Psoas muscle (tissue), 8 donors: ENCODE results near the gene GALNT12. TPM values are rescaled to one million over a fixed set of nuclear protein-coding genes. Genes with fewer than 3 reads are reported as not detected.

ENCODE experiments used
- ATAC-seq, 4 donors: fragments of 200-7000 bp; cut with Tn5 transposase; one replicate each; pipeline ENCODE4 v1.9.1; 2020; ENCODE audit warnings: moderate library complexity in 3 of 4, mild to moderate bottlenecking in 2 of 4
- DNase-seq, 2 donors: peaks; one replicate each; pipeline ENCODE4 v3.0.0-alpha.2; 2020
- H3K27ac ChIP-seq: fragments of 200-600 bp; one replicate; pipeline ENCODE4 v1.8.0; 2022
- H3K27me3 ChIP-seq, 3 donors: fragments of 200-600 bp in 1 of 3; one replicate each; pipeline versions ENCODE4 v1.6.1 to v1.8.0; 2013 to 2022; ENCODE audit warnings: low read length in 2 of 3, mild to moderate bottlenecking in 2 of 3, moderate library complexity in 1 of 3; ENCODE audit not compliant: insufficient read depth in 3 of 3
- H3K36me3 ChIP-seq, 2 donors: fragments of 200-600 bp in 1 of 2; one replicate each; pipeline versions ENCODE4 v1.6.1 to v1.8.0; 2013 to 2022; ENCODE audit warnings: low read depth in 1 of 2, mild to moderate bottlenecking in 1 of 2, moderate library complexity in 1 of 2; ENCODE audit not compliant: insufficient read depth in 1 of 2
- H3K4me1 ChIP-seq: fragments of 200-600 bp; one replicate; pipeline ENCODE4 v1.8.0; 2022
- H3K4me3 ChIP-seq: fragments of 200-600 bp; one replicate; pipeline ENCODE4 v1.8.0; 2022; ENCODE audit warnings: mild to moderate bottlenecking
- H3K9me3 ChIP-seq: fragments of 200-600 bp; one replicate; pipeline ENCODE4 v1.8.0; 2022
- WGBS, 3 donors: extraction: QIAGEN DNeasy Blood & Tissue Kit; methylation state at CpG; one replicate each; pipeline versions ENCODE4 v1.1.6 to v1.1.7; 2013; 5-methylcytosine and 5-hydroxymethylcytosine counted together
- intact Hi-C, 2 donors: fragments of 100-400 bp; cut with DNase I; formaldehyde crosslinking; loops; one replicate each; pipeline versions ENCODE4 v1.11.0 to v1.14.2; 2022
- polyA plus RNA-seq, 3 donors: library from polyadenylated mRNA; stranded (reverse); fragments of 200-250 nt; gene quantifications; one replicate each; pipeline ENCODE4 v1.2.3, GENCODE V29; 2013
- total RNA-seq, 4 donors: library from RNA; stranded (reverse); fragmentation: NEBNext Ultra II Directional in 2 of 4; extraction: Animal tissue kit (Norgen Biotek cat#: 25700) in 2 of 4; gene quantifications; one replicate each; pipeline versions ENCODE4 v1.2.1 to v1.2.4, GENCODE V29; 2021 to 2023
- TF ChIP-seq, protein P1 (sequence below): fragments of 200-600 bp; IDR thresholded peaks from one replicate; pipeline ENCODE4 v1.8.0; 2022; ENCODE audit warnings: antibody characterized with exemption
- donor health status: healthy with polysubstance abuse.
- donor health status: DM: no; HTN: no; CAD: no; lungs with moderate emphysema.
- donor health status: Bipolar disorder and iron deficiency.
- donor health status: healthy.
- donor health status: DM: yes; HTN: yes; CAD: no.
- donor health status: DM: no; HTN: no; CAD: no.
- donor health status: DM: no; HTN: no; CAD: no.
- donor health status: DM: yes; HTN: yes; CAD: no.

The GALNT12 gene
- total and polyA plus RNA-seq, 7 donors = 0.12 to 0.32 (median 0.28) TPM; not detected in 1

DNA sequence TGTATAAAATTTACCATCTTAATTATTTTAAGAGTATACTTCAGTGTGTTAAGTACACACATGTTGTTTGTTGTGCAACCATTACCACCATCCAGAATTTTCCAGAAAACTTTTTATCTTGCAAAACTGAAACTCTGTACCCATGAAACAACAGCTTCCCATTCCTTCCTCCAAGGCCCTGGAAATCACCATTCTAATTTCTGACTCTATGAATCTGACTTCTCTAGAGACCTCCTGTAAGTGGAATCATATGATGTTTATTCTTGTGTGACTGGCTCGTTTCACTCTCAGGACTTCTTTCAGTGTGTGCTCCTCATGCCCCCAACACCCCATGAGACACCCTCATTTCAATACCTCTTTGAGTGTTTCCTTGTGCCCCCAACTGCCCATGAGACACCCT lies 75.8 kb downstream of the GALNT12 start:
- intact Hi-C loops = no loop called here
- TF ChIP-seq, protein P1, sequence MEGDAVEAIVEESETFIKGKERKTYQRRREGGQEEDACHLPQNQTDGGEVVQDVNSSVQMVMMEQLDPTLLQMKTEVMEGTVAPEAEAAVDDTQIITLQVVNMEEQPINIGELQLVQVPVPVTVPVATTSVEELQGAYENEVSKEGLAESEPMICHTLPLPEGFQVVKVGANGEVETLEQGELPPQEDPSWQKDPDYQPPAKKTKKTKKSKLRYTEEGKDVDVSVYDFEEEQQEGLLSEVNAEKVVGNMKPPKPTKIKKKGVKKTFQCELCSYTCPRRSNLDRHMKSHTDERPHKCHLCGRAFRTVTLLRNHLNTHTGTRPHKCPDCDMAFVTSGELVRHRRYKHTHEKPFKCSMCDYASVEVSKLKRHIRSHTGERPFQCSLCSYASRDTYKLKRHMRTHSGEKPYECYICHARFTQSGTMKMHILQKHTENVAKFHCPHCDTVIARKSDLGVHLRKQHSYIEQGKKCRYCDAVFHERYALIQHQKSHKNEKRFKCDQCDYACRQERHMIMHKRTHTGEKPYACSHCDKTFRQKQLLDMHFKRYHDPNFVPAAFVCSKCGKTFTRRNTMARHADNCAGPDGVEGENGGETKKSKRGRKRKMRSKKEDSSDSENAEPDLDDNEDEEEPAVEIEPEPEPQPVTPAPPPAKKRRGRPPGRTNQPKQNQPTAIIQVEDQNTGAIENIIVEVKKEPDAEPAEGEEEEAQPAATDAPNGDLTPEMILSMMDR = no peak
- DNase-seq = no peak
- Histone ChIP-seq H3K9me3 (no peaks in the 10 kb centered on the region), H3K27me3 (peaks cover 0 to 10% (median 2%) of the 10 kb centered on the region in 3 donors), H3K36me3 (no peaks in the 10 kb centered on the region), H3K27ac (no peak overlapping the region), H3K4me3 (no peak overlapping the region), H3K4me1 (peaks cover 8% of the 10 kb centered on the region)
- WGBS, 3 donors = 50 to 69% (median 55%) methylated on average over 1 of the region's 1 CpG
- no peak for ATAC-seq

GRCh38 chr9:98884849-98885248 lies 77.4 kb downstream of the GALNT12 start:
- no peak for ATAC-seq
- intact Hi-C loops = no loop called here
- TF ChIP-seq, protein P1 = no peak
- Histone ChIP-seq H3K4me1 (peaks cover 10% of the 10 kb centered on the region), H3K27ac (no peak overlapping the region), H3K27me3 (peaks cover 0 to 10% (median 2%) of the 10 kb centered on the region in 3 donors), H3K9me3 (no peaks in the 10 kb centered on the region), H3K36me3 (no peaks in the 10 kb centered on the region), H3K4me3 (no peak overlapping the region)
- no peak for DNase-seq
- WGBS, 3 donors = 72 to 84% (median 77%) methylated on average over 4 of the region's 4 CpGs

DNA sequence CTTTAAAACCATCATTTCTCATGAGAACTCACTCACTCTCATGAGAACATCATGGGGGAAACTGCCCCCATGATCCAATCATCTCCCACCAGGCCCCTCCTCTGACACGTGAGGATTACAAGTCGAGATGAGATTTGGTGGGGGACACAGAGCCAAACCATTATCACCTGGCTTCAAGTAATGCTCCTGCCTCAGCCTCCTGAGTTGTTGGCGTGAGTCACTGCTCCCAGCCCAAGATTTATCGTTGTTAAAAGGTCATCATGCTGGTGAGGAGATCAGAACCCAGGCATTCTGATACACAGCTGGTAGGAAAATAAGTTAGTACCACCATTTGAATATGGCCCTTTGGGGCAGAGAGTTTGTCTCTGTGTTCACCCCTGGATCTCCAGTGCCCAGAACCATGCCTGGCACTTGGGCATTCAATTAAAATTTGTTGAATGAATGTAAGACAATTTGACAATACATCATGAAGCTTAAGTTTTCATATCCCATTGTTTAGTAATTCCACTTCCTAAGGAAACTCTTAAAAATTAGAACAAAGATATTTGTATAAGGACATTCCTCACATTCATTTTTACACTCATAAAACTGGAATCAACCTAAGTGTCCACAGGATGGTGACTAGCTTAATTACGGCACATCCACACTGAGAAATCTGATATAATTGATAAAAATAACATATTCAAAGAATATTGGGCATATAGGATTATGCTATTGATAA lies 78.3 kb downstream of the GALNT12 start:
- Histone ChIP-seq H3K4me1 (peaks cover 10% of the 10 kb centered on the region), H3K36me3 (no peaks in the 10 kb centered on the region), H3K9me3 (no peaks in the 10 kb centered on the region), H3K4me3 (no peak overlapping the region), H3K27ac (peak overlapping the region; percentile 53), H3K27me3 (peaks cover 0 to 5% (median 2%) of the 10 kb centered on the region in 3 donors)
- TF ChIP-seq, protein P1 = no peak
- 68 to 74% (median 70%) methylated on average over 5 of the region's 5 CpGs for WGBS, 3 donors
- intact Hi-C loops = no loop called here
- no peak for ATAC-seq
- DNase-seq = no peak

DNA sequence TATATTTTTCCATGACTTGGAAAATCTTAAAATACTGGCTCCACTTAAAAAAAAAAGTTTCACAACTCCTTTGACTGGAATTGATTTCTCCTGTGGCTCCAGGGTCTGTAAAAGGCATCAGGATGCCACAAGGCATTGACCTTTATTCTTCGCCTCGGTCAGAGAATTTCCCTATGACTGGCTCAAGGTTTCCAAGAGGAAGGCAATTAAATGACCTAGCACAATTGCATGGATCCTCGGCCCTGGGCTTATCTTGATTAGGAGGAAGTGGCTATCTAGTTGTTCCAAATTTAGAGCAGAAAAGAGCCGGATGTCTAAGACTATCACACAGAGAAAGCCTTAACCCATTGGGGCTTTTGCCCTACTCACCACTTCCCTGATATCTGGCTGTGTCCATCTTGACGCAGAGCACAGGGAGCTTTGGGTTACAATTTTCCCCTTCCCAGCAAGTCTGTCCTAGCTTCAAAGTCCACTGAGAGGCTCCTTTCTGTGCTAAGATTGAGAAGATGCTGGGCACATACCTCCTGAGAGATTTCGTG lies 79.3 kb downstream of the GALNT12 start:
- H3K9me3 ChIP-seq = no peaks in the 10 kb centered on the region
- intact Hi-C loops = no loop called here
- H3K27me3 ChIP-seq = peaks cover 0 to 3% (median 0%) of the 10 kb centered on the region in 3 donors
- WGBS, 3 donors = 35 to 47% (median 40%) methylated on average over 6 of the region's 6 CpGs
- no peak for DNase-seq
- no peak overlapping the region for H3K4me3 ChIP-seq
- TF ChIP-seq, protein P1 = no peak
- ATAC-seq = peak; percentile 25 to 48 (median 44)
- H3K27ac ChIP-seq = peak overlapping the region; percentile 53
- no peaks in the 10 kb centered on the region for H3K36me3 ChIP-seq
- H3K4me1 ChIP-seq = peaks cover 10% of the 10 kb centered on the region
